Hepatocyte (in vitro differentiated cells): ENCODE measurements around the gene ZSCAN31.

Source experiments
- CTCF ChIP-seq: fragments of 200-600 bp; sonication (generic); IDR thresholded peaks from 2 replicates; pipeline ENCODE4 v1.5.1; 2016; ENCODE audit warnings: antibody characterized with exemption, mild to moderate bottlenecking; ENCODE audit not compliant: poor library complexity
- EZH2 ChIP-seq: fragments of 200-600 bp; sonication (generic); IDR thresholded peaks from 2 replicates; pipeline ENCODE4 v1.6.1; 2016; ENCODE audit warnings: antibody characterized with exemption, mild to moderate bottlenecking, borderline replicate concordance
- EZH2phosphoT487 ChIP-seq: fragments of 200-600 bp; sonication (generic); IDR thresholded peaks from one replicate; pipeline ENCODE4 v1.6.1; 2018; ENCODE audit warnings: antibody characterized with exemption, mild to moderate bottlenecking, low read depth, moderate library complexity; ENCODE audit not compliant: unreplicated experiment, severe bottlenecking

- TF ChIP-seq CTCF, result no peak
- TF ChIP-seq EZH2, result no peak
- no peak for TF ChIP-seq EZH2phosphoT487
Measured at GRCh38 chr6:28291573-28291972, 44.4 kb downstream of the ZSCAN31 start.
